Neural progenitor cell (in vitro differentiated cells): ENCODE data around the gene ABO. TPM values are rescaled to one million over a fixed set of nuclear protein-coding genes. Genes with fewer than 3 reads are reported as not detected.
"Not testable (repeated sequence)": the region's sequence is repeated elsewhere in the genome, so short reads cannot be mapped to it uniquely, and the experiment has no call there.

ENCODE experiments used
- DNase-seq: peaks from one replicate; pipeline ENCODE4 v3.0.0-alpha.2; 2016; ENCODE audit warnings: low spot score
- H2AFZ ChIP-seq: fragments of 200-600 bp; sonication (generic); replicated peaks from 2 replicates; pipeline ENCODE4 v1.6.1; 2016; ENCODE audit warnings: antibody characterized with exemption
- H3F3A ChIP-seq: fragments of 200-600 bp; sonication (generic); 2 replicates; pipeline ENCODE4 v1.6.1; 2016; ENCODE audit warnings: antibody characterized with exemption, low read depth
- H3K27ac ChIP-seq: fragments of 200-600 bp; sonication (generic); 2 replicates; pipeline ENCODE4 v1.5.1; 2016; ENCODE audit warnings: mild to moderate bottlenecking
- H3K27me3 ChIP-seq: fragments of 200-600 bp; sonication (generic); 2 replicates; pipeline ENCODE4 v1.6.1; 2016; ENCODE audit warnings: mild to moderate bottlenecking, moderate library complexity
- H3K36me3 ChIP-seq: fragments of 200-600 bp; sonication (generic); 2 replicates; pipeline ENCODE4 v1.5.1; 2016
- H3K4me1 ChIP-seq: fragments of 200-600 bp; sonication (generic); 2 replicates; pipeline ENCODE4 v1.6.1; 2016; ENCODE audit warnings: mixed run types
- H3K4me2 ChIP-seq: fragments of 200-600 bp; sonication (generic); 2 replicates; pipeline ENCODE4 v1.6.1; 2016
- H3K4me3 ChIP-seq: fragments of 200-600 bp; sonication (generic); 2 replicates; pipeline ENCODE4 v1.5.1; 2016
- H3K79me2 ChIP-seq: fragments of 200-600 bp; sonication (generic); 2 replicates; pipeline ENCODE4 v1.6.1; 2016; ENCODE audit warnings: low read depth
- H3K9ac ChIP-seq: fragments of 200-600 bp; sonication (generic); 2 replicates; pipeline ENCODE4 v1.6.1; 2016
- H3K9me3 ChIP-seq: fragments of 200-600 bp; sonication (generic); 2 replicates; pipeline ENCODE4 v1.5.1; 2016; ENCODE audit warnings: low read depth
- H4K20me1 ChIP-seq: fragments of 200-600 bp; sonication (generic); 2 replicates; pipeline ENCODE4 v1.6.1; 2016; ENCODE audit warnings: low read depth
- H3K27ac Mint-ChIP-seq: 3 replicates; pipeline ENCODE4 v1.8.0; 2021; ENCODE audit warnings: mixed read lengths
- H3K27me3 Mint-ChIP-seq: 2 replicates; pipeline ENCODE4 v1.8.0; 2022; ENCODE audit warnings: low read depth, mild to moderate bottlenecking, inconsistent platforms, moderate library complexity, mixed read lengths; ENCODE audit not compliant: insufficient read depth
- H3K36me3 Mint-ChIP-seq: 3 replicates; pipeline ENCODE4 v1.8.0; 2021; ENCODE audit warnings: mixed read lengths
- H3K4me1 Mint-ChIP-seq: 3 replicates; pipeline ENCODE4 v1.8.0; 2021; ENCODE audit warnings: mixed read lengths
- H3K4me3 Mint-ChIP-seq: 3 replicates; pipeline ENCODE4 v1.8.0; 2021; ENCODE audit warnings: mild to moderate bottlenecking, moderate library complexity, mixed read lengths
- H3K9me3 Mint-ChIP-seq: 3 replicates; pipeline ENCODE4 v1.8.0; 2020; ENCODE audit warnings: mixed read lengths
- CTCF ChIP-seq: fragments of 200-600 bp; sonication (generic); IDR thresholded peaks from 2 replicates; pipeline ENCODE4 v1.5.1; 2017; ENCODE audit warnings: antibody characterized with exemption, mild to moderate bottlenecking
- EZH2 ChIP-seq: fragments of 200-600 bp; sonication (generic); IDR thresholded peaks from 2 replicates; pipeline ENCODE4 v1.6.1; 2017; ENCODE audit warnings: antibody characterized with exemption, mild to moderate bottlenecking, moderate library complexity
- EZH2phosphoT487 ChIP-seq: fragments of 200-600 bp; sonication (generic); IDR thresholded peaks from 2 replicates; pipeline ENCODE4 v1.6.1; 2017; ENCODE audit warnings: antibody characterized with exemption
- total RNA-seq: library from RNA; depleted of rRNA; stranded (reverse); fragments of >200 nt; gene quantifications from 2 replicates; pipeline ENCODE4 v1.2.3, GENCODE V29; 2015; ENCODE audit warnings: low replicate concordance

ABO gene
- total RNA-seq, 1 donor from 2014 or later = not detected

DNA sequence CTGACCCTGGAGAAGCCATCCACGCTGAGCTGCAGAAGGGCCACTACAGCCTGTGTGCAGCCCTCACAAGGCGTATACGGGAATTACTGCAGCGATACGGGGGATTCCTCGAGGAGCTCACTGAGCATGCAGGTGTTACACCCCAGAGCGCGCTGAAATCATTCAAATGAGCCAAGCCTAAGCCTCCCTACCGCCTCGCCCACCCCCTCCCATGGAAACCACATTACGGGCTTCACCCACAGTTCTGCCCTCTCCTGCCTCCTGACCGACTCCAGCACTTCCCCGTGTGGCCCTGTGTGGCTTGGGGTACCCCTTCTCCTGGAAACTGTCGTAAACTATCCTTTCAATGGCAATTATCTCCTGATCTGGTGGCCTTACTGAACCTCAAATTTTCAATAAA lies 47.7 kb upstream of the ABO start:
- H3K27me3 ChIP-seq = no peaks in the 10 kb centered on the region
- Mint-ChIP-seq H3K4me3 (no peak overlapping the region), H3K36me3 (peaks cover 2% of the 10 kb centered on the region), H3K9me3 (peaks cover 19% of the 10 kb centered on the region), H3K27ac (no peak overlapping the region), H3K4me1 (no peaks in the 10 kb centered on the region), H3K27me3 (peaks cover 9% of the 10 kb centered on the region)
- TF ChIP-seq EZH2 = no peak
- no peak for TF ChIP-seq EZH2phosphoT487
- no peak for TF ChIP-seq CTCF
- H3K4me3 ChIP-seq = no peak overlapping the region
- no peaks in the 10 kb centered on the region for H3F3A ChIP-seq
- no peak overlapping the region for H3K4me2 ChIP-seq
- H3K4me1 ChIP-seq = no peaks in the 10 kb centered on the region
- H2AFZ ChIP-seq = no peak overlapping the region
- H4K20me1 ChIP-seq = no peaks in the 10 kb centered on the region
- no peaks in the 10 kb centered on the region for H3K36me3 ChIP-seq
- H3K9ac ChIP-seq = no peak overlapping the region
- no peaks in the 10 kb centered on the region for H3K79me2 ChIP-seq
- no peak overlapping the region for H3K27ac ChIP-seq
- DNase-seq = no peak
- H3K9me3 ChIP-seq = peaks cover 4% of the 10 kb centered on the region

GRCh38 chr9:133321411-133321935 lies 46.5 kb upstream of the ABO start:
- Mint-ChIP-seq H3K27ac (no peak overlapping the region), H3K4me1 (no peaks in the 10 kb centered on the region), H3K9me3 (peaks cover 19% of the 10 kb centered on the region), H3K4me3 (no peak overlapping the region), H3K27me3 (peaks cover 12% of the 10 kb centered on the region), H3K36me3 (no peaks in the 10 kb centered on the region)
- H3K4me2 ChIP-seq = no peak overlapping the region
- H3K4me1 ChIP-seq = no peaks in the 10 kb centered on the region
- H3F3A ChIP-seq = no peaks in the 10 kb centered on the region
- no peaks in the 10 kb centered on the region for H3K36me3 ChIP-seq
- H3K4me3 ChIP-seq = no peak overlapping the region
- peaks cover 4% of the 10 kb centered on the region for H3K9me3 ChIP-seq
- DNase-seq = no peak
- H2AFZ ChIP-seq = no peak overlapping the region
- H3K27ac ChIP-seq = no peak overlapping the region
- TF ChIP-seq EZH2 (no peak), EZH2phosphoT487 (no peak), CTCF (no peak)
- no peaks in the 10 kb centered on the region for H4K20me1 ChIP-seq
- H3K9ac ChIP-seq = no peak overlapping the region
- H3K79me2 ChIP-seq = no peaks in the 10 kb centered on the region
- no peaks in the 10 kb centered on the region for H3K27me3 ChIP-seq

- Histone ChIP-seq H3K4me2 (no peak overlapping the region), H3K36me3 (no peaks in the 10 kb centered on the region), H3F3A (no peaks in the 10 kb centered on the region), H4K20me1 (no peaks in the 10 kb centered on the region), H2AFZ (no peak overlapping the region), H3K9me3 (peaks cover 4% of the 10 kb centered on the region), H3K4me3 (no peak overlapping the region), H3K27me3 (no peaks in the 10 kb centered on the region), H3K79me2 (no peaks in the 10 kb centered on the region), H3K9ac (no peak overlapping the region), H3K4me1 (no peaks in the 10 kb centered on the region), H3K27ac (no peak overlapping the region)
- no peak for TF ChIP-seq EZH2
- peak; percentile 10 for TF ChIP-seq CTCF
- TF ChIP-seq EZH2phosphoT487 = no peak
- Mint-ChIP-seq H3K36me3 (no peaks in the 10 kb centered on the region), H3K4me1 (no peaks in the 10 kb centered on the region), H3K27ac (no peak overlapping the region), H3K9me3 (peaks cover 15% of the 10 kb centered on the region), H3K27me3 (peaks cover 12% of the 10 kb centered on the region), H3K4me3 (no peak overlapping the region)
- DNase-seq = no peak
Observed at GRCh38 chr9:133320421-133320881, 45.5 kb upstream of the ABO start.

DNA sequence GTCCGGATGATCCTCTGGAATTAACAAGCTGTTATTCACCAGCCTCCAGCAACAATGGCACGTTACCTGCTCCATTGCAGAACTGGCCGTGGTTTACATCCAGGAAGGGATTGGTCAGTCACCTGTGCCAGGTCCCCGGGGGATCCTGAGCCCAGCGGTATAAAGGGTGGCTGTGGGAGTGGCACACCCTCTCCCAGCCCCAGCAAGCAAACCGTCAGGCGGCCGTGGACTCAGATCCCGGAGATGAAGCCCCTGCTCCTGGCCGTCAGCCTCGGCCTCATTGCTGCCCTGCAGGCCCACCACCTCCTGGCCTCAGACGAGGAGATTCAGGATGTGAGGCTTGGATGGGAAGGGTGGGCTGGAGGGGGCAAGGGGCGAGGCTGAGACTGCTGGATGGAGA lies 42.5 kb upstream of the ABO start:
- not testable (repeated sequence) for H3K27me3 ChIP-seq, H3K9ac ChIP-seq, H3K9me3 ChIP-seq, H3K27me3 Mint-ChIP-seq, DNase-seq, H3K36me3 Mint-ChIP-seq, H4K20me1 ChIP-seq, H3K4me2 ChIP-seq, H3K4me1 ChIP-seq, H3K36me3 ChIP-seq, H3K9me3 Mint-ChIP-seq, H3K27ac ChIP-seq, H3K4me3 Mint-ChIP-seq, H3K4me1 Mint-ChIP-seq, H3F3A ChIP-seq, H3K27ac Mint-ChIP-seq, H2AFZ ChIP-seq, H3K79me2 ChIP-seq, H3K4me3 ChIP-seq
